Kidney (tissue), 14 donors: ENCODE data around the gene CDH13. TPM values are rescaled to one million over a fixed set of nuclear protein-coding genes. Genes with fewer than 3 reads are reported as not detected.

Source experiments
- DNase-seq, 5 donors: peaks; one replicate each; pipeline ENCODE4 v3.0.0-alpha.2; 2013 to 2020
- FAIRE-seq: peaks from 2 replicates; lab custom pipeline; 2012; peaks lifted over from hg19 to GRCh38; lab: Jason Lieb, UNC
- H3K27ac ChIP-seq, 2 donors: one replicate each; pipeline ENCODE4 v1.7.0; 2013; ENCODE audit warnings: low read depth in 2 of 2, low read length in 2 of 2, inconsistent platforms in 1 of 2
- H3K27me3 ChIP-seq: one replicate; pipeline ENCODE4 v1.7.1; 2013; ENCODE audit warnings: low read length, inconsistent platforms; ENCODE audit not compliant: control insufficient read depth, insufficient read depth
- H3K36me3 ChIP-seq, 3 donors: one replicate each; pipeline versions ENCODE4 v1.7.0 to v1.7.1; 2013; ENCODE audit warnings: low read length in 3 of 3, control low read depth in 1 of 3, inconsistent platforms in 1 of 3; ENCODE audit not compliant: insufficient read depth in 3 of 3, control insufficient read depth in 2 of 3
- H3K4me1 ChIP-seq, 3 donors: one replicate each; pipeline versions ENCODE4 v1.7.0 to v1.7.1; 2013; ENCODE audit warnings: low read length in 3 of 3, inconsistent platforms in 1 of 3, low read depth in 1 of 3; ENCODE audit not compliant: control insufficient read depth in 2 of 3, insufficient read depth in 2 of 3
- H3K4me3 ChIP-seq, 3 donors: one replicate each; pipeline versions ENCODE4 v1.7.0 to v1.8.1; 2013; ENCODE audit warnings: low read length in 3 of 3, control low read depth in 1 of 3, inconsistent platforms in 1 of 3
- H3K9ac ChIP-seq, 3 donors: one replicate each; pipeline versions ENCODE4 v1.7.0 to v1.7.1; 2013; ENCODE audit warnings: low read length in 3 of 3, control low read depth in 1 of 3, inconsistent platforms in 1 of 3
- H3K9me3 ChIP-seq, 3 donors: one replicate each; pipeline versions ENCODE4 v1.7.0 to v1.7.1; 2013; ENCODE audit warnings: low read length in 3 of 3, control low read depth in 1 of 3, inconsistent platforms in 1 of 3; ENCODE audit not compliant: control insufficient read depth in 2 of 3, insufficient read depth in 1 of 3
- CTCF ChIP-seq: IDR thresholded peaks from 3 replicates; pipeline ENCODE4 v1.5.1; 2012; ENCODE audit warnings: mild to moderate bottlenecking, moderate library complexity, borderline replicate concordance; ENCODE audit not compliant: insufficient read depth; ENCODE audit errors: extremely low read depth
- intact Hi-C: fragments of 100-400 bp; cut with DNase I; formaldehyde crosslinking; loops from one replicate; pipeline ENCODE4 v1.11.1; 2022
- polyA plus RNA-seq: library from polyadenylated mRNA; stranded (reverse); fragments of 350-450 nt; fragmentation: Illumina TruSeq; extraction: RNeasy Lipid Tissue Mini Kit (QIAGEN cat#74804); gene quantifications from one replicate; pipeline ENCODE4 v1.2.3, GENCODE V29; 2014; ENCODE audit warnings: low read depth, low replicate concordance; ENCODE audit not compliant: insufficient read depth
- total RNA-seq: library from RNA; stranded (reverse); fragmentation: NEBNext Ultra II Directional; extraction: Animal tissue kit (Norgen Biotek cat#: 25700); gene quantifications from one replicate; pipeline ENCODE4 v1.2.1, GENCODE V29; 2021
- donor health status: control.
- donor health status: control.
- donor health status: control.
- donor health status: control.
- donor health status: control.
- donor health status: DM: yes; HTN: yes; CAD: no.
- donor health status: Normal renal cell carcinoma (clear cell type).

CDH13 gene
- total and polyA plus RNA-seq, 2 donors from 2014 or later = 4.8 to 13.8 TPM

GRCh38 chr16:82953517-82953916 lies 326.7 kb downstream of the CDH13 start:
- H3K27me3 ChIP-seq = no peaks in the 10 kb centered on the region
- no peaks in the 10 kb centered on the region for H3K4me1 ChIP-seq
- FAIRE-seq (no peak), DNase-seq (no peak)
- no peak overlapping the region for H3K4me3 ChIP-seq
- H3K27ac ChIP-seq = no peak overlapping the region
- no peak overlapping the region for H3K9ac ChIP-seq
- no peak for TF ChIP-seq CTCF
- no peaks in the 10 kb centered on the region for H3K9me3 ChIP-seq
- no peaks in the 10 kb centered on the region for H3K36me3 ChIP-seq
- intact Hi-C loops = no loop called here

GRCh38 chr16:82954224-82954929 lies 327.6 kb downstream of the CDH13 start:
- Histone ChIP-seq H3K36me3 (no peaks in the 10 kb centered on the region), H3K4me1 (no peaks in the 10 kb centered on the region), H3K9me3 (no peaks in the 10 kb centered on the region), H3K4me3 (no peak overlapping the region), H3K9ac (no peak overlapping the region), H3K27ac (no peak overlapping the region), H3K27me3 (no peaks in the 10 kb centered on the region)
- no peak for TF ChIP-seq CTCF
- intact Hi-C loops = no loop called here
- FAIRE-seq = no peak
- DNase-seq = no peak

- no peaks in the 10 kb centered on the region for H3K27me3 ChIP-seq
- no peak overlapping the region for H3K9ac ChIP-seq
- no peak for TF ChIP-seq CTCF
- intact Hi-C loops = no loop called here
- DNase-seq = no peak
- H3K36me3 ChIP-seq = no peaks in the 10 kb centered on the region
- FAIRE-seq = no peak
- H3K4me1 ChIP-seq = no peaks in the 10 kb centered on the region
- H3K4me3 ChIP-seq = no peak overlapping the region
- H3K9me3 ChIP-seq = no peaks in the 10 kb centered on the region
- no peak overlapping the region for H3K27ac ChIP-seq
Measured at GRCh38 chr16:82955741-82956348, 329.1 kb downstream of the CDH13 start.
